Adipocyte (in vitro differentiated cells): Measurements from ENCODE around the gene ST8SIA6.
"Not testable (repeated sequence)": the region's sequence is repeated elsewhere in the genome, so short reads cannot be mapped to it uniquely, and the experiment has no call there.

Experiments
- DNase-seq: peaks from one replicate; pipeline ENCODE4 v3.0.0-alpha.2; 2015; ENCODE audit warnings: low read depth
- H3K27me3 ChIP-seq: replicated peaks from 2 replicates; pipeline ENCODE4 v1.7.0; 2013; ENCODE audit warnings: mild to moderate bottlenecking, low read length, moderate library complexity; ENCODE audit not compliant: control insufficient read depth, insufficient read depth
- H3K36me3 ChIP-seq: 2 replicates; pipeline ENCODE4 v1.7.0; 2013; ENCODE audit warnings: low read length, mild to moderate bottlenecking, moderate library complexity; ENCODE audit not compliant: control insufficient read depth, insufficient read depth, severe bottlenecking
- H3K4me1 ChIP-seq: 2 replicates; pipeline ENCODE4 v1.7.0; 2013; ENCODE audit warnings: mild to moderate bottlenecking, low read length, moderate library complexity; ENCODE audit not compliant: control insufficient read depth, insufficient read depth
- H3K4me3 ChIP-seq: 2 replicates; pipeline ENCODE4 v1.7.0; 2013; ENCODE audit warnings: mild to moderate bottlenecking, low read length, moderate library complexity
- H3K9ac ChIP-seq: 2 replicates; pipeline ENCODE4 v1.7.0; 2013; ENCODE audit warnings: mild to moderate bottlenecking, low read length, moderate library complexity
- H3K9me3 ChIP-seq: 2 replicates; pipeline ENCODE4 v1.7.0; 2013; ENCODE audit warnings: mild to moderate bottlenecking, low read length, moderate library complexity; ENCODE audit not compliant: control insufficient read depth

The ST8SIA6 gene

DNA sequence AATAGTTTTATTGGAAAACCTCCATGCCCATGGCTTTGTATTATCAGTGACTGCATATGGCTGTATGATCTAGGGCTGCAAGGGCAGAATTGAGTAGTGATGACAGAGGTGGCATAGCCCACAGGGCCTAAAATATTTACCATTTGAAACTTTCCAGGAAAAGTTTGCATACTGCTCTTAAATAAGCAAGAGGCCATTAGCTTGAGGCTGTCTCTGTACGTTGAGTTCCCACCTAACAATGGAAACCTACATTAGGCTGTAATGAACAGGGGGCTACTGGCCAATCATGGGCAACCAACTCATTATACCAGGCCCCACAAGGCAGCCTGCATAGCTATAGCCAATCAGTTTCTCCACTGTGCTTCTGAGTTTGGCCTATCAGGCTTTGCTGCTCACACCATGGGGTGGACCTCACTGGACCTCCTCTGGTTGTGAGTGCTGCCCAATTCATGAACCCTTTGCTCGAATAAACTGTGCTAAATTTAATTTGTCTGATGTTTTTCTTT, 673 bp upstream of the ST8SIA6 start:
- no peaks in the 10 kb centered on the region for H3K36me3 ChIP-seq
- H3K27me3 ChIP-seq: peaks cover 19% of the 10 kb centered on the region
- H3K9ac ChIP-seq: no peak overlapping the region
- H3K4me3 ChIP-seq: no peak overlapping the region
- H3K9me3 ChIP-seq: peaks cover 24% of the 10 kb centered on the region
- peaks cover 3% of the 10 kb centered on the region for H3K4me1 ChIP-seq
- no peak for DNase-seq

GRCh38 chr10:17453373-17454091, 863 bp downstream of the ST8SIA6 start:
- Histone ChIP-seq H3K9me3 (peaks cover 38% of the 10 kb centered on the region), H3K27me3 (peaks cover 19% of the 10 kb centered on the region), H3K4me1 (peaks cover 3% of the 10 kb centered on the region), H3K4me3 (peak overlapping the region; percentile 65), H3K36me3 (no peaks in the 10 kb centered on the region), H3K9ac (no peak overlapping the region)
- peak; percentile 72 for DNase-seq

DNA sequence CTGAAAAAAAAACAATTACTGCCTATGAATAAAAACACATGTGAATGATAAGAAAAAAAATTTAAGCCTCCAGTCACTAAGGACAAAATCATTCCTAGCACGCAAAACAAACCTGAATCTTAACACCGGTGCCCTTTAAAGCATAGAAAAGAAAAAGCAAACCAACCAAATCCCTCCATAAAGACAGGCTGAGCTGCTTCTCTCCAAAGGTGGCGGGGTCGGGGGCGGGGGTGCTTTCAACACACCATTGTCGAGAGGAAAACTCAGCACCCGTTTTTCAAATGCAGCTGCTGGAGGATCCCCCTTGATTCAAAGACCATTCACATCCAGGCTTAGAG, 1.4 kb downstream of the ST8SIA6 start:
- H3K4me1 ChIP-seq: peaks cover 3% of the 10 kb centered on the region
- peaks cover 19% of the 10 kb centered on the region for H3K27me3 ChIP-seq
- H3K36me3 ChIP-seq: no peaks in the 10 kb centered on the region
- H3K9me3 ChIP-seq: peaks cover 44% of the 10 kb centered on the region
- no peak overlapping the region for H3K9ac ChIP-seq
- H3K4me3 ChIP-seq: peak overlapping the region; percentile 65
- DNase-seq: peak; percentile 7

DNA sequence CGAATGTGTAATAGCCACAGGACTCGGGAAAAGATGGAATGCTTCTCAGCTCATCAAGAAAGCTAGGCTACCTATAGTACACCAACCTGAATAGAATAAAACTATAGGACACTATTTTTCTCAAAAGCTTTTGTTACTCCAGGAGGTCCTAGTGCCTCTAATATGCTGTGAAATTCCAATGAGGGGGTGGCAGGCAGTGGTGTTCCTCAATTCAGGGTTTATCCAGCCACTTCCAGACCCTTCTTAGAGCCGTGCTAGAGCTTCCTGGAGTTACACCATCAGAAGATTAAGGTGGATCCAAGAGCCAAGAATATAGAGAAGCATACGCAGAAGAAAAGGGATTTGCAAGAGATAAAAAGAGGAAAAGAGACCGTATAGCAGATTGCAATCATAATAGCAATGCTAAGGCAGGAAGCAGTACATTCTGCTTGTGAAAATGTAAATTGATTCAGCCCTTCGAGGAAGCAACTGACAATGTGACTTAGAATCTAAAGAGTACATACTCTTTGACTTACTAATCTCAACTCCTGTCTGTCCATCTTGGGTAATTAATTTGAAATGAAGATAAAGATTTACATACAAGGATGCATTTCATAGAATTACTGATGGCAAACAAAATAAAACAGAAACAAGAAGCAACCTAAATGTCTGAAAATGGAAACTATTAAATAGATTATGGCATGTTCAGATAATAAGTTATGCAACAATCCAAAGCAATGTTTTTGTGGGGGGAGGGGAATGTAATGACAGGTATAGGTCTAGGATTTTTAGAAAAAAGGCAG, 2.1 kb downstream of the ST8SIA6 start:
- H3K27me3 ChIP-seq: peaks cover 17% of the 10 kb centered on the region

DNA sequence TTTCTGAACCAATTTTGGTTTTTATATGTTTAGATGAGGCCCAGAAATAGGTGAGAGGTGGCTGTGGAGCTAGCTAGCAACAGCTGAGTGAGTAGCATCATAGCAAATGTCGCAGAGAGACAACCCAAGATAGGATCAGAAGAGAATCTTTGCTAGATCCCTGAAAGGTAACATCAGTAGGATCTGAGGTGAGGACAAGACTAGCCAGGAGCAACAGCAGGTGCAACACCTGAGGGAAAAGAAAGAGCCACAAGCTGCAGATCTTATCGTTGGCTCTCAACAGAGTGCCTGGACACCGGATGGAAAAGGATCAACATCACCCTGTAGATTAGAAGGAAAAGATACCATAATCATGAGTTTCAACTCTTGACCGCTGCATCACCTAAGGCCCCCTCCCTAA, 4.4 kb downstream of the ST8SIA6 start:
- peaks cover 11% of the 10 kb centered on the region for H3K27me3 ChIP-seq
- peaks cover 47% of the 10 kb centered on the region for H3K9me3 ChIP-seq
- no peaks in the 10 kb centered on the region for H3K36me3 ChIP-seq
- peaks cover 3% of the 10 kb centered on the region for H3K4me1 ChIP-seq
- DNase-seq: no peak
- no peak overlapping the region for H3K9ac ChIP-seq
- no peak overlapping the region for H3K4me3 ChIP-seq

More for the DNA sequence above, 2.1 kb downstream of the ST8SIA6 start:
- Histone ChIP-seq H3K9ac (no peak overlapping the region), H3K4me3 (no peak overlapping the region), H3K9me3 (peaks cover 49% of the 10 kb centered on the region), H3K36me3 (no peaks in the 10 kb centered on the region), H3K4me1 (peaks cover 3% of the 10 kb centered on the region)
- peak; percentile 2 for DNase-seq

DNA sequence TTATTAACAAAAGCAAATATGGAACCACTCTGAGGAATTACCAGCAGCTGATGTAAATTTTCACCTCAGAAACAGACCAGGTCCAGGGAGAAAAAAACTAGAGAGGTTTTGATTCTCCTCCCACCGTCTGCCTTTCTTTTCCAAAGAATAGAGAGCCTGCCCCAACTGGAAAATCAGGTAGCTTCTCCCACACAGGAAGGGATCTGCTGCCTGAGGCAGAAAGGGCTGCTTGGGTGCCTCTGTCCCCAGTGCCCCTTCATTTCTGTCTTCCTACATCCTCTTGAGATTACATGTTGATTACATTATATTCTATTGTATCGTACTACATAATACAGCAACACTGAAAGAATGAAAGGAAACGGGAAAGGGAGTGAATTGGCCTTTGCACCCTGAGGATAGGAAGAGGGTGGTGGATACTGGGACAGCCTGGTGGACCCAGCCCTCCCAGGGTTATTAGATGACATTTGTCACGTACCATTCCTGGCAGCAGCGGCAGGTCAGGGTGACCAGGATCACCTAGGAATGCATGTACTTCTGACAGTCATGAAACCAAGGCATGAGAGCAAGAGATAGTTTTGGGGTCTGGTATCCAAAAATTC, 8.9 kb downstream of the ST8SIA6 start:
- DNase-seq: no peak
- peaks cover 41% of the 10 kb centered on the region for H3K9me3 ChIP-seq
- H3K4me3 ChIP-seq: no peak overlapping the region
- H3K9ac ChIP-seq: no peak overlapping the region
- peaks cover 33% of the 10 kb centered on the region for H3K27me3 ChIP-seq
- no peaks in the 10 kb centered on the region for H3K36me3 ChIP-seq
- no peaks in the 10 kb centered on the region for H3K4me1 ChIP-seq

- DNase-seq: no peak
- Histone ChIP-seq H3K9ac (no peak overlapping the region), H3K9me3 (peaks cover 31% of the 10 kb centered on the region)
Measured at GRCh38 chr10:17444388-17444714, 10.0 kb downstream of the ST8SIA6 start.

DNA sequence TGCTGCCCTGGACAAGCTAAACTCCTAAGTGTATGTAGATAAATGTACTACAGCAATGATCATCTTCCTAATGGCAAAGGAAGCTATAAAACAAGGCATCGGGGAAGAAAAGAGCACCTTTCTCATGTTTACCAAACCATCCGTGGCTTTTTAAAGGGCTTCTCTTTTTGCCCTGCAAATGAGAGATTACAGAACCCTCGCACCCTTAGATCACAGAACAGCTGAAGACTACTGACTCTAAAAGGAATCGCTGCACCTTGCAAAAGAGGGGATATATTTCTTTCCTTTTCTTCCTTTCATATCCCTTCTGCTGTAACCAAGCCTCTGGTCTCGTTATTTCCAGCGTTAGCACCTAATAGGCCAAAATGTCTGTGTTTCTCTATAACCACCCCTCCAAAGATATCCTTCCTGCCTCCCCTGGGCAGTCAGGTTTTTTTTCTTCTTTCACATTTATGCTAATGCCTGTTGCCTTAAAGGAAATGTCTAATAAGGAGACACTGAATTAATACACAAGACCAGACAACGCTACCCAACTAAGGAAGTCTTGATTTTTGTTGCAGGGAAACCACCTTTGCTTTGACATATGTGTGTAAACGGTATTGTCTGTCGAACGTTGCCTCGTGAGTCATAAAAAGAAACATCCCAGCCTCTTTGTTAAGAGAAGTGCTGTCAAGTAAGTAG, 10.5 kb downstream of the ST8SIA6 start:
- Histone ChIP-seq H3K4me1 (peaks cover 3% of the 10 kb centered on the region), H3K4me3 (no peak overlapping the region), H3K27me3 (peaks cover 36% of the 10 kb centered on the region), H3K9me3 (peaks cover 26% of the 10 kb centered on the region), H3K9ac (no peak overlapping the region), H3K36me3 (no peaks in the 10 kb centered on the region)
- no peak for DNase-seq

More at GRCh38 chr10:17444388-17444714, 10.0 kb downstream of the ST8SIA6 start:
- Histone ChIP-seq H3K4me3 (no peak overlapping the region), H3K4me1 (peaks cover 3% of the 10 kb centered on the region), H3K27me3 (peaks cover 34% of the 10 kb centered on the region), H3K36me3 (no peaks in the 10 kb centered on the region)

DNA sequence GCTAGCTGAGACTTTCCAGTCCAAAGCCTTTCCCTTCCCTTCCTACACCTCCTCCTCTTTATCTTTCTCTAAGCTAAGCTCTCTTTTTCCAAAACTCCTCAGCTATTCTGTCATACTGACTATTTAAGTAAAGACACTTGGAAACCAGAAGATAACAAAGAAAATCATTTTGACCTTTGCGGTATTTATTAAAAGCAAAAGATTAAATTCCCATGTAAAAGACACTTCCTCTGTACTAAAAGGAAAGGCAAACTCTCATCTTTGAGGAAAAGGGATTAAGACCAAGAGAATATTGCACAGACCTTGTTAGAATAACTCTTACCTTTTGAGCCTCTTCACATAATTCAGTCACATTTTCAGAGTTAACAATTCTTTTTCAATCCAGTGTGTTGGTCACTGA, 15.8 kb downstream of the ST8SIA6 start:
- Histone ChIP-seq H3K36me3 (no peaks in the 10 kb centered on the region), H3K27me3 (peaks cover 34% of the 10 kb centered on the region), H3K9ac (no peak overlapping the region), H3K4me3 (no peak overlapping the region), H3K9me3 (peaks cover 3% of the 10 kb centered on the region), H3K4me1 (peaks cover 3% of the 10 kb centered on the region)
- DNase-seq: no peak

- H3K4me1 ChIP-seq, H3K4me3 ChIP-seq, H3K9ac ChIP-seq, DNase-seq, H3K36me3 ChIP-seq, H3K9me3 ChIP-seq: not testable (repeated sequence)
- H3K27me3 ChIP-seq: peaks cover 22% of the 10 kb centered on the region
Measured at GRCh38 chr10:17436578-17436977, 17.8 kb downstream of the ST8SIA6 start.

DNA sequence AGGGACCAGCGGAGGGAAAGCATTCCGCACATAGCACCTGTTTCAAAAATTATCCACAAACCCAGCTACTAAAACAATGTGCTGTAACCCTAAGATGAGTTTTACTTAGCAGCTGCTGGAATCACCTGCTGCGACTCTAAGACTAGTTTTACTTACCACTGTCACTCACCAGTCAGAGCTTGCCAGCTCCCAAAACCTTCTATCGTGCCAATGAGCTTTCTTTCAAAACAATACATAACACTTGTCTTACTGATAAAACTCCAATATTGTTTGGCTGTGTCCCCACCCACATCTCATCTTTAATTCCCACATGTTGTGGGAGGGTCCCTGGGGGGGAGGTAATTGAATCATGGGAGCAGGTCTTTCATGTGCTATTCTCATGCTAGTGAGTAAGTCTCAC, 18.4 kb downstream of the ST8SIA6 start:
- no peak overlapping the region for H3K4me3 ChIP-seq
- DNase-seq: no peak
- no peak overlapping the region for H3K9ac ChIP-seq
- no peaks in the 10 kb centered on the region for H3K36me3 ChIP-seq
- peaks cover 3% of the 10 kb centered on the region for H3K9me3 ChIP-seq
- H3K27me3 ChIP-seq: peaks cover 22% of the 10 kb centered on the region
- peaks cover 3% of the 10 kb centered on the region for H3K4me1 ChIP-seq
